NB4 (cell line): ENCODE data around the gene PAPPA2.

Source experiments
- MAX ChIP-seq: IDR thresholded peaks from 2 replicates; pipeline ENCODE4 v1.6.1; 2011; ENCODE audit warnings: low read depth, low read length
- MYC ChIP-seq: IDR thresholded peaks from 2 replicates; pipeline ENCODE4 v1.6.1; 2011; ENCODE audit warnings: low read depth, low read length
- POLR2A ChIP-seq: IDR thresholded peaks from 2 replicates; pipeline ENCODE4 v1.6.1; 2011; ENCODE audit warnings: mild to moderate bottlenecking; ENCODE audit not compliant: insufficient read length; ENCODE audit errors: extremely low read depth
- TF ChIP-seq, protein P1 (sequence below): IDR thresholded peaks from one replicate; pipeline ENCODE4 v1.5.1; 2012; ENCODE audit warnings: low read depth, low read length

DNA sequence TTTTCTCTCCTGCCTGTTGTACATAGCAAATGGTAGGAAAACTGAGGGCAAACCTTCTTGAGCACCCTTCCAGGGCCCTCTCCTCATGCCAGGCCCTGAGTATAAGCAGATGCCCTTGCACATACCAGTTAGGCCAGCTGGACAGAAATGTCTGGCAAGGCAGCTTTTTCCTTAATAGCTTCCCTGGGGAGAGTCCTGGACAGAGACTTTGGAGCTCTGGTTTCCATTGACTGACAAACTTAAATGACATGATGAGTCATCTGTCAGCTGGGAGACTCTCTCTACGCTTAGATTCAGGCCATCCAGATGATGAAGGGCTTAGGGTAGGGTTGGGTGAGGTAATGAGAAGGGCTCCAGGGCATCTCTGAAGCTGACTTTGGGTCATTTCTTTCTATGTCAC, 384.1 kb downstream of the PAPPA2 start:
- no peak for TF ChIP-seq MAX
- no peak for TF ChIP-seq MYC
- TF ChIP-seq, protein P1, sequence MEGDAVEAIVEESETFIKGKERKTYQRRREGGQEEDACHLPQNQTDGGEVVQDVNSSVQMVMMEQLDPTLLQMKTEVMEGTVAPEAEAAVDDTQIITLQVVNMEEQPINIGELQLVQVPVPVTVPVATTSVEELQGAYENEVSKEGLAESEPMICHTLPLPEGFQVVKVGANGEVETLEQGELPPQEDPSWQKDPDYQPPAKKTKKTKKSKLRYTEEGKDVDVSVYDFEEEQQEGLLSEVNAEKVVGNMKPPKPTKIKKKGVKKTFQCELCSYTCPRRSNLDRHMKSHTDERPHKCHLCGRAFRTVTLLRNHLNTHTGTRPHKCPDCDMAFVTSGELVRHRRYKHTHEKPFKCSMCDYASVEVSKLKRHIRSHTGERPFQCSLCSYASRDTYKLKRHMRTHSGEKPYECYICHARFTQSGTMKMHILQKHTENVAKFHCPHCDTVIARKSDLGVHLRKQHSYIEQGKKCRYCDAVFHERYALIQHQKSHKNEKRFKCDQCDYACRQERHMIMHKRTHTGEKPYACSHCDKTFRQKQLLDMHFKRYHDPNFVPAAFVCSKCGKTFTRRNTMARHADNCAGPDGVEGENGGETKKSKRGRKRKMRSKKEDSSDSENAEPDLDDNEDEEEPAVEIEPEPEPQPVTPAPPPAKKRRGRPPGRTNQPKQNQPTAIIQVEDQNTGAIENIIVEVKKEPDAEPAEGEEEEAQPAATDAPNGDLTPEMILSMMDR = no peak
- no peak for TF ChIP-seq POLR2A
